AG04449 (cell line): Measurements from ENCODE around the gene RCN1.

Source experiments
- CTCF ChIA-PET: fragments of 350-600 bp; formaldehyde crosslinking; extraction: SDS; loops from one replicate; lab custom pipeline; 2021; ENCODE audit warnings: antibody characterized with exemption; lab: Yijun Ruan, JAX
- POLR2A ChIA-PET: fragments of 400-600, 350-600 bp; formaldehyde crosslinking; extraction: SDS; loops from one replicate; lab custom pipeline; 2020; ENCODE audit warnings: antibody characterized with exemption, inconsistent platforms; lab: Yijun Ruan, JAX
- DNase-seq: peaks from one replicate; pipeline ENCODE4 v3.0.0-alpha.2; 2010; ENCODE audit warnings: low read depth, low spot score
- H3K4me3 ChIP-seq: 2 replicates; pipeline ENCODE4 v1.5.1; 2011; ENCODE audit warnings: low read depth, mild to moderate bottlenecking, control low read depth, low read length
- TF ChIP-seq, protein P1 (sequence below): IDR thresholded peaks from one replicate; pipeline ENCODE4 v1.5.1; 2011; ENCODE audit warnings: mild to moderate bottlenecking, moderate library complexity, low read length, control low read depth, inconsistent platforms; ENCODE audit not compliant: insufficient read depth; ENCODE audit errors: missing control alignments

The RCN1 gene

DNA sequence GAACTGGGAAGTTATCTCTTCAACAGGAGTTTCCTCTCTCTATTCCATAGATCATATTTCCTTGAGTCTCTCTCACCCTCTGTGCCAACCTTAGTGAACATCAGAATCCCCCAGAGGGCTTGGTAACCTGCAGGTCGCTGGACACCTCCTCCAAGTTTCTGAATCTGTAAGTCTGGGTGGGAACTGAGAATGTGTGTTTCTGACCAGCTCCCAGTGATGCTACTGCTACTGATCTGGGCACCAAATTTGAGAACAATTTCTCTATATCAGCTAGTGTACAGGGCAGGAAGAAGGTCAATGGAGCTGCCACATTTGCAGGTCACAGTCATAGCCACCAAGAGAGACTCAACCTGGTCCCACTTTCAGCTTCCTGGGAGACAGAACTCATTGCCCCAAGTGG, 62.9 kb downstream of the RCN1 start:
- POLR2A ChIA-PET = no interaction called here

DNA sequence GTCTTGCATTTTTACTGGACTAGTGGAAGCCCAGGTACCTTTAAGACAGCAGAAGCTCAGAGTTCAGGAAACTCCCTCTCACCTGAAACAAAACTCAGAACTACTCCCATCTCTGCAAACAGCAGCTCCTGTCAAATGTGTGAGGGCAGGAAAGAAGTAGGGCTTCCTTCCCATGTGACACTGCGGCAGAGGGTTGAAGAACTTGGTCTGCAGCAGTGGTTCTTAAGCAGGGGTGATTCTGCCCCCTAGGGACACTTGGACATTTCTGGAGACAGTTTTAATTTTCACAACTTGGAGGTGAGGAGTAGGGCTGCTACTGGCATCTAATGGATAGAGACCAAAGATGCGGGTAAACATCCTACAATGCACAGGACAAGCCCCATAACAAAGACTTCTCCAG, 63.4 kb downstream of the RCN1 start:
- no peak for DNase-seq
- TF ChIP-seq, protein P1, sequence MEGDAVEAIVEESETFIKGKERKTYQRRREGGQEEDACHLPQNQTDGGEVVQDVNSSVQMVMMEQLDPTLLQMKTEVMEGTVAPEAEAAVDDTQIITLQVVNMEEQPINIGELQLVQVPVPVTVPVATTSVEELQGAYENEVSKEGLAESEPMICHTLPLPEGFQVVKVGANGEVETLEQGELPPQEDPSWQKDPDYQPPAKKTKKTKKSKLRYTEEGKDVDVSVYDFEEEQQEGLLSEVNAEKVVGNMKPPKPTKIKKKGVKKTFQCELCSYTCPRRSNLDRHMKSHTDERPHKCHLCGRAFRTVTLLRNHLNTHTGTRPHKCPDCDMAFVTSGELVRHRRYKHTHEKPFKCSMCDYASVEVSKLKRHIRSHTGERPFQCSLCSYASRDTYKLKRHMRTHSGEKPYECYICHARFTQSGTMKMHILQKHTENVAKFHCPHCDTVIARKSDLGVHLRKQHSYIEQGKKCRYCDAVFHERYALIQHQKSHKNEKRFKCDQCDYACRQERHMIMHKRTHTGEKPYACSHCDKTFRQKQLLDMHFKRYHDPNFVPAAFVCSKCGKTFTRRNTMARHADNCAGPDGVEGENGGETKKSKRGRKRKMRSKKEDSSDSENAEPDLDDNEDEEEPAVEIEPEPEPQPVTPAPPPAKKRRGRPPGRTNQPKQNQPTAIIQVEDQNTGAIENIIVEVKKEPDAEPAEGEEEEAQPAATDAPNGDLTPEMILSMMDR = no peak
- ChIA-PET CTCF (interaction anchor here (0.8 to 16.4 kb wide), 11 partner anchors 9 to 918 kb away, joined by 3 to 157 read pairs (median 4); no protein-coding TSS in a partner anchor), POLR2A (no interaction called here)
- H3K4me3 ChIP-seq = no peak overlapping the region

More for the DNA sequence above, 62.9 kb downstream of the RCN1 start:
- DNase-seq = no peak
- TF ChIP-seq, protein P1 = no peak
- CTCF ChIA-PET = interaction anchor here (0.8 to 16.4 kb wide), 12 partner anchors 9 to 1047 kb away, joined by 3 to 157 read pairs (median 4); no protein-coding TSS in a partner anchor
- no peak overlapping the region for H3K4me3 ChIP-seq
